ENCODE results near the gene CEP83. TPM values are rescaled to one million over a fixed set of nuclear protein-coding genes. Genes with fewer than 3 reads are reported as not detected.
"Not testable (repeated sequence)": the region's sequence is repeated elsewhere in the genome, so short reads cannot be mapped to it uniquely, and the experiment has no call there.

Gene CEP83
- total RNA-seq, 1 experiment from 2014 or later: 19.2 TPM

DNA sequence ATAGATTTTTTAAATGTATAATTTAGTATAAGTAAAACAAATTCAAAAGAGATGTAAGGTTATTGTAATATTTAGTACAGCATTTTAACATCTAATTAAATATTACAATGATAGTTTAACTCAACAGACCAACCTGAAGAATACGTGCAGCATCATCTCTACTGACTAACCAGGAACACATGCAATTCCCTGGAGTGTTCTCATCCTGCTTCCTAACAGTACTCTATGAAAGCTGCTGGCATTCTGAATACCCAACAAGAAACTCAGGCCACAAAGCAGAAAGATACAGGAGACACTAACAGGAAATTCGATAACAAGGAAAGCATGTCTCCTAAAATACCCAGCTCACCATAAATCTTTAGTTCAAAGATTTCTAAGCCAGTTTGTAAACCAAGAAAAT, 58.3 kb downstream of the CEP83 start (continued):
- TF ChIP-seq, protein P1, sequence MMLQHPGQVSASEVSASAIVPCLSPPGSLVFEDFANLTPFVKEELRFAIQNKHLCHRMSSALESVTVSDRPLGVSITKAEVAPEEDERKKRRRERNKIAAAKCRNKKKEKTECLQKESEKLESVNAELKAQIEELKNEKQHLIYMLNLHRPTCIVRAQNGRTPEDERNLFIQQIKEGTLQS (IDR thresholded peaks at IDR 0.05): no peak

DNA sequence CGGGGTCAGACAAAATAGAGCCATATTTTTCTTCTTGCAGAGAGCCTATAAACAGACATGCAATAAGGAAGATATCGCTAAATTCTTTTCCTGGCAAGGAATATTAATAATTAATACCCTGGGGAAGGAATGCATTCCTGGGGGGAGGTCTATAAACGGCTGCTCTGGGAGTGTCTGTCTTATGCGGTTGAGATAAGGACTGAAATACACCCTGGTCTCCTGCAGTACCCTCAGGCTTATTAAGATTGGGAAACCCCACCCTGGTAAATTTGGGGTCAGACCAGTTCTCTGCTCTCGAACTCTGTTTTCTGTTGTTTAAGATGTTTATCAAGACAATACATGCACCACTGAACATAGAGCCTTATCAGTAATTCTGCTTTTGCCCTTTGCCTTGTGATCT, 61.0 kb downstream of the CEP83 start:
- intact Hi-C loops (cut with micrococcal nuclease); POLR2A ChIA-PET; ATAC-seq; H3K79me2 ChIP-seq (ENCODE audit: insufficient read depth, low read length); CTCF ChIA-PET; H3K27ac ChIP-seq (ENCODE audit: low read depth, low read length); RAD21 ChIA-PET (ENCODE audit: low non-redundant PET in 1 of 2, low total read pairs in 2 of 2, uncharacterized antibody in 2 of 2, unreplicated experiment in 2 of 2); DNase-seq (ENCODE audit: low read depth, low spot score); H3K9me2 ChIP-seq (ENCODE audit: insufficient read depth); H3K4me2 ChIP-seq (ENCODE audit: low read length); BruUV-seq (replicated peaks); H3K9me3 ChIP-seq (ENCODE audit: control insufficient read depth in 1 of 2, insufficient read depth in 1 of 2, low read depth in 1 of 2, low read length in 2 of 2); H3K4me1 ChIP-seq (ENCODE audit: control insufficient read depth in 1 of 2, insufficient read depth in 2 of 2, low read length in 2 of 2); H3K4me3 ChIP-seq (replicated peaks in 1 of 2; ENCODE audit: low read depth in 1 of 2, low read length in 2 of 2); H3K27me3 ChIP-seq (ENCODE audit: insufficient read depth, low read length); H2AFZ ChIP-seq (ENCODE audit: low read depth, low read length, poor library complexity, severe bottlenecking); H4K20me1 ChIP-seq (ENCODE audit: insufficient read depth); H3K9ac ChIP-seq (ENCODE audit: low read length): not testable (repeated sequence)
- H3K36me3 ChIP-seq (ENCODE audit: control insufficient read depth in 1 of 2, insufficient read depth in 2 of 2, low read length in 2 of 2): peaks cover 0 to 12% of the 10 kb centered on the region in 2 experiments; a peak in 1 of 4 replicates

DNA sequence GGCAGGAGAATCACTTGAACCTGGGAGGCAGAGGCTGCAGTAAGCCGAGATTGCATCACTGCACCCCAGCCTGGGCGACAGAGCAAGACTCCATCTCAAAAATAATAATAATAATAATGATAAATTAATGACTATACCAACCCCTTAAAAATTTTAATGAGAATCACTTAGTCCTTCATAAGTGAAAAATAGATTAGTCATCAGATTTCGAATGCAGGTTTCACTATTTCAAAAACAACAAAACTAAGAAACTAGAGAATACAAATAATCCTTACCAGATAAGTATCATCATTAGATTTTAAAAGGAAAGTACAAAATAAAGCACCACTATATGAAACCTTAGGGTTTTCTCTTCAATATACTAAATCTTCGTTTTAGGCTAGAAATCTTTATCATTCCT, 62.3 kb downstream of the CEP83 start:
- no peak for ATAC-seq
- H2AFZ ChIP-seq (ENCODE audit: low read depth, low read length, poor library complexity, severe bottlenecking): no peak overlapping the region
- H4K20me1 ChIP-seq (ENCODE audit: insufficient read depth): no peaks in the 10 kb centered on the region
- no peak overlapping the region for H3K4me3 ChIP-seq (replicated peaks in 1 of 2; ENCODE audit: low read depth in 1 of 2, low read length in 2 of 2)
- no peaks in the 10 kb centered on the region for H3K27me3 ChIP-seq (ENCODE audit: insufficient read depth, low read length)
- TF ChIP-seq CEBPB (IDR thresholded peaks at IDR 0.05; ENCODE audit: low read depth) (no peak), TCF7L2 (IDR thresholded peaks at IDR 0.05; ENCODE audit: borderline replicate concordance, extremely low read depth, insufficient read depth, insufficient read length) (no peak), ELF1 (IDR thresholded peaks at IDR 0.05; ENCODE audit: borderline replicate concordance, low read depth) (no peak), JUND (IDR thresholded peaks at IDR 0.05) (no peak), CBX3 (IDR thresholded peaks at IDR 0.05; ENCODE audit: low read depth) (no peak), SIN3A (IDR thresholded peaks at IDR 0.05; ENCODE audit: low read depth) (no peak), EZH2 (IDR thresholded peaks at IDR 0.05) (no peak), SP1 (IDR thresholded peaks at IDR 0.05; ENCODE audit: low read depth) (no peak), ZNF274 (IDR thresholded peaks at IDR 0.05; ENCODE audit: low read depth, low read length) (no peak), SRF (IDR thresholded peaks at IDR 0.05; ENCODE audit: low read depth) (no peak), ZFX (IDR thresholded peaks at IDR 0.05) (no peak), FOSL1 (IDR thresholded peaks at IDR 0.05; ENCODE audit: low read depth) (no peak)
- TF ChIP-seq, protein P2, sequence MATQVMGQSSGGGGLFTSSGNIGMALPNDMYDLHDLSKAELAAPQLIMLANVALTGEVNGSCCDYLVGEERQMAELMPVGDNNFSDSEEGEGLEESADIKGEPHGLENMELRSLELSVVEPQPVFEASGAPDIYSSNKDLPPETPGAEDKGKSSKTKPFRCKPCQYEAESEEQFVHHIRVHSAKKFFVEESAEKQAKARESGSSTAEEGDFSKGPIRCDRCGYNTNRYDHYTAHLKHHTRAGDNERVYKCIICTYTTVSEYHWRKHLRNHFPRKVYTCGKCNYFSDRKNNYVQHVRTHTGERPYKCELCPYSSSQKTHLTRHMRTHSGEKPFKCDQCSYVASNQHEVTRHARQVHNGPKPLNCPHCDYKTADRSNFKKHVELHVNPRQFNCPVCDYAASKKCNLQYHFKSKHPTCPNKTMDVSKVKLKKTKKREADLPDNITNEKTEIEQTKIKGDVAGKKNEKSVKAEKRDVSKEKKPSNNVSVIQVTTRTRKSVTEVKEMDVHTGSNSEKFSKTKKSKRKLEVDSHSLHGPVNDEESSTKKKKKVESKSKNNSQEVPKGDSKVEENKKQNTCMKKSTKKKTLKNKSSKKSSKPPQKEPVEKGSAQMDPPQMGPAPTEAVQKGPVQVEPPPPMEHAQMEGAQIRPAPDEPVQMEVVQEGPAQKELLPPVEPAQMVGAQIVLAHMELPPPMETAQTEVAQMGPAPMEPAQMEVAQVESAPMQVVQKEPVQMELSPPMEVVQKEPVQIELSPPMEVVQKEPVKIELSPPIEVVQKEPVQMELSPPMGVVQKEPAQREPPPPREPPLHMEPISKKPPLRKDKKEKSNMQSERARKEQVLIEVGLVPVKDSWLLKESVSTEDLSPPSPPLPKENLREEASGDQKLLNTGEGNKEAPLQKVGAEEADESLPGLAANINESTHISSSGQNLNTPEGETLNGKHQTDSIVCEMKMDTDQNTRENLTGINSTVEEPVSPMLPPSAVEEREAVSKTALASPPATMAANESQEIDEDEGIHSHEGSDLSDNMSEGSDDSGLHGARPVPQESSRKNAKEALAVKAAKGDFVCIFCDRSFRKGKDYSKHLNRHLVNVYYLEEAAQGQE (IDR thresholded peaks at IDR 0.05; ENCODE audit: low read depth): no peak
- TF ChIP-seq, protein P1 (IDR thresholded peaks at IDR 0.05): no peak
- intact Hi-C loops (cut with micrococcal nuclease): no loop called here
- no peak overlapping the region for H3K4me2 ChIP-seq (ENCODE audit: low read length)
- no peaks in the 10 kb centered on the region; the same call in 1 of the 2 replicates for H3K79me2 ChIP-seq (ENCODE audit: insufficient read depth, low read length)
- H3K9me3 ChIP-seq (ENCODE audit: control insufficient read depth in 1 of 2, insufficient read depth in 1 of 2, low read depth in 1 of 2, low read length in 2 of 2): peaks cover 0 to 7% of the 10 kb centered on the region in 2 experiments; a peak in 1 of 4 replicates
- H3K27ac ChIP-seq (ENCODE audit: low read depth, low read length): no peak overlapping the region
- ChIA-PET RAD21 (ENCODE audit: low non-redundant PET in 1 of 2, low total read pairs in 2 of 2, uncharacterized antibody in 2 of 2, unreplicated experiment in 2 of 2) (no interaction called here), POLR2A (no interaction called here), CTCF (no interaction called here)
- peaks cover 0 to 12% of the 10 kb centered on the region in 2 experiments; a peak in 1 of 4 replicates for H3K36me3 ChIP-seq (ENCODE audit: control insufficient read depth in 1 of 2, insufficient read depth in 2 of 2, low read length in 2 of 2)
- no peaks in the 10 kb centered on the region for H3K9me2 ChIP-seq (ENCODE audit: insufficient read depth)
- BruUV-seq (replicated peaks): no TSS peak
- no peak overlapping the region for H3K9ac ChIP-seq (ENCODE audit: low read length)
- no peak for DNase-seq (ENCODE audit: low read depth, low spot score)
- H3K4me1 ChIP-seq (ENCODE audit: control insufficient read depth in 1 of 2, insufficient read depth in 2 of 2, low read length in 2 of 2): no peaks in the 10 kb centered on the region

All from HCT116 (cell line).